Mucosa of stomach (tissue), 1 donor: Measurements from ENCODE around the gene ABCC4.

Source experiments
- H3K27me3 ChIP-seq: one replicate; pipeline ENCODE4 v1.7.0; 2013; ENCODE audit warnings: mild to moderate bottlenecking, low read length; ENCODE audit not compliant: control insufficient read depth, insufficient read depth
- H3K36me3 ChIP-seq: one replicate; pipeline ENCODE4 v1.7.0; 2013; ENCODE audit warnings: low read length; ENCODE audit not compliant: control insufficient read depth, insufficient read depth
- H3K4me1 ChIP-seq: one replicate; pipeline ENCODE4 v1.7.0; 2013; ENCODE audit warnings: mild to moderate bottlenecking, low read length; ENCODE audit not compliant: control insufficient read depth, insufficient read depth
- H3K4me3 ChIP-seq: one replicate; pipeline ENCODE4 v1.7.0; 2013; ENCODE audit warnings: low read length
- H3K9ac ChIP-seq: one replicate; pipeline ENCODE4 v1.7.0; 2013; ENCODE audit warnings: mild to moderate bottlenecking, low read length, moderate library complexity
- H3K9me3 ChIP-seq: one replicate; pipeline ENCODE4 v1.7.0; 2013; ENCODE audit warnings: mild to moderate bottlenecking, low read length, moderate library complexity; ENCODE audit not compliant: control insufficient read depth
- donor health status: Pancreatic carcinoma.

Gene ABCC4

GRCh38 chr13:95301183-95301967 lies at the start of gene ABCC4:
ABCC4 (minus strand) TSS chr13:95301451; CDS start chr13:95301314, 137 bp downstream.
- Histone ChIP-seq H3K4me1 (peaks cover 20% of the 10 kb centered on the region), H3K9ac (peak within 1 kb of the TSS; percentile 48), H3K9me3 (no peaks in the 10 kb centered on the region), H3K4me3 (peak within 1 kb of the TSS; percentile 50), H3K36me3 (no peaks in the 10 kb centered on the region), H3K27me3 (peaks cover 8% of the 10 kb centered on the region)

- Histone ChIP-seq H3K36me3 (no peaks in the 10 kb centered on the region), H3K27me3 (no peaks in the 10 kb centered on the region), H3K4me3 (no peak overlapping the region), H3K9me3 (no peaks in the 10 kb centered on the region), H3K4me1 (no peaks in the 10 kb centered on the region), H3K9ac (no peak overlapping the region)
Observed at GRCh38 chr13:95349267-95349666, 48.0 kb upstream of the ABCC4 start.

GRCh38 chr13:95343944-95344343 lies 42.7 kb upstream of the ABCC4 start:
- no peaks in the 10 kb centered on the region for H3K36me3 ChIP-seq
- H3K4me3 ChIP-seq, result no peak overlapping the region
- no peak overlapping the region for H3K9ac ChIP-seq
- no peaks in the 10 kb centered on the region for H3K27me3 ChIP-seq
- H3K9me3 ChIP-seq, result no peaks in the 10 kb centered on the region
- no peaks in the 10 kb centered on the region for H3K4me1 ChIP-seq

- Histone ChIP-seq H3K36me3 (no peaks in the 10 kb centered on the region), H3K4me1 (no peaks in the 10 kb centered on the region), H3K27me3 (no peaks in the 10 kb centered on the region), H3K9ac (no peak overlapping the region), H3K4me3 (no peak overlapping the region), H3K9me3 (no peaks in the 10 kb centered on the region)
Observed at GRCh38 chr13:95341441-95341840, 40.2 kb upstream of the ABCC4 start.

GRCh38 chr13:95338905-95339304 lies 37.7 kb upstream of the ABCC4 start:
- Histone ChIP-seq H3K4me1 (no peaks in the 10 kb centered on the region), H3K9me3 (no peaks in the 10 kb centered on the region), H3K9ac (no peak overlapping the region), H3K36me3 (no peaks in the 10 kb centered on the region), H3K4me3 (no peak overlapping the region), H3K27me3 (no peaks in the 10 kb centered on the region)

GRCh38 chr13:95337597-95337996 lies 36.3 kb upstream of the ABCC4 start:
- H3K36me3 ChIP-seq, result no peaks in the 10 kb centered on the region

GRCh38 chr13:95335667-95336066 lies 34.4 kb upstream of the ABCC4 start:
- Histone ChIP-seq H3K4me1 (no peaks in the 10 kb centered on the region), H3K36me3 (no peaks in the 10 kb centered on the region), H3K9me3 (no peaks in the 10 kb centered on the region), H3K4me3 (no peak overlapping the region), H3K27me3 (no peaks in the 10 kb centered on the region), H3K9ac (no peak overlapping the region)

More at GRCh38 chr13:95337597-95337996, 36.3 kb upstream of the ABCC4 start:
- H3K4me3 ChIP-seq, result no peak overlapping the region
- H3K27me3 ChIP-seq, result no peaks in the 10 kb centered on the region
- H3K4me1 ChIP-seq, result no peaks in the 10 kb centered on the region
- no peak overlapping the region for H3K9ac ChIP-seq
- no peaks in the 10 kb centered on the region for H3K9me3 ChIP-seq

- no peak overlapping the region for H3K4me3 ChIP-seq
- no peak overlapping the region for H3K9ac ChIP-seq
- no peaks in the 10 kb centered on the region for H3K36me3 ChIP-seq
- H3K27me3 ChIP-seq, result no peaks in the 10 kb centered on the region
- no peaks in the 10 kb centered on the region for H3K9me3 ChIP-seq
- no peaks in the 10 kb centered on the region for H3K4me1 ChIP-seq
Observed at GRCh38 chr13:95328386-95328785, 27.1 kb upstream of the ABCC4 start.

GRCh38 chr13:95327190-95327589 lies 25.9 kb upstream of the ABCC4 start:
- H3K9me3 ChIP-seq, result no peaks in the 10 kb centered on the region
- H3K27me3 ChIP-seq, result no peaks in the 10 kb centered on the region
- H3K36me3 ChIP-seq, result no peaks in the 10 kb centered on the region
- H3K9ac ChIP-seq, result no peak overlapping the region
- no peak overlapping the region for H3K4me3 ChIP-seq
- H3K4me1 ChIP-seq, result no peaks in the 10 kb centered on the region

GRCh38 chr13:95326695-95327094 lies 25.4 kb upstream of the ABCC4 start:
- Histone ChIP-seq H3K4me3 (no peak overlapping the region), H3K9me3 (no peaks in the 10 kb centered on the region), H3K36me3 (no peaks in the 10 kb centered on the region), H3K9ac (no peak overlapping the region), H3K4me1 (no peaks in the 10 kb centered on the region), H3K27me3 (no peaks in the 10 kb centered on the region)

GRCh38 chr13:95325485-95325884 lies 24.2 kb upstream of the ABCC4 start:
- H3K27me3 ChIP-seq, result no peaks in the 10 kb centered on the region
- no peak overlapping the region for H3K4me3 ChIP-seq
- H3K9ac ChIP-seq, result no peak overlapping the region
- H3K9me3 ChIP-seq, result no peaks in the 10 kb centered on the region
- no peaks in the 10 kb centered on the region for H3K36me3 ChIP-seq
- no peaks in the 10 kb centered on the region for H3K4me1 ChIP-seq

GRCh38 chr13:95323930-95324662 lies 22.8 kb upstream of the ABCC4 start:
- Histone ChIP-seq H3K9ac (no peak overlapping the region), H3K27me3 (no peaks in the 10 kb centered on the region), H3K9me3 (no peaks in the 10 kb centered on the region), H3K36me3 (no peaks in the 10 kb centered on the region), H3K4me1 (no peaks in the 10 kb centered on the region), H3K4me3 (no peak overlapping the region)
